WTC11 (cell line): ENCODE measurements around the gene TLX1. TPM values are rescaled to one million over a fixed set of nuclear protein-coding genes. Genes with fewer than 3 reads are reported as not detected.

Experiments
- ATAC-seq: fragments of 200-7000 bp; cut with Tn5 transposase; 2 replicates; pipeline ENCODE4 v1.10.0; 2021; ENCODE audit warnings: mild to moderate bottlenecking, moderate library complexity
- CTCF ChIA-PET: fragments of 300-600 bp; sonication (Branson Sonifier 250); formaldehyde crosslinking; loops from one replicate; lab custom pipeline; 2021; ENCODE audit warnings: antibody characterized with exemption; lab: Charles Lee
- POLR2A ChIA-PET: fragments of 350-600 bp; sonication (Branson Sonifier 250); formaldehyde crosslinking; loops from one replicate; lab custom pipeline; 2021; ENCODE audit warnings: antibody characterized with exemption; lab: Charles Lee
- DNase-seq: peaks from one replicate; pipeline ENCODE4 v3.0.0; 2021; ENCODE audit warnings: low spot score
- H3K27ac Mint-ChIP-seq: 2 replicates; pipeline ENCODE4 v1.8.0; 2021; ENCODE audit warnings: mixed read lengths
- H3K27me3 Mint-ChIP-seq: 2 replicates; pipeline ENCODE4 v1.8.0; 2021; ENCODE audit warnings: low read depth, mild to moderate bottlenecking, moderate library complexity, mixed read lengths
- H3K36me3 Mint-ChIP-seq: 2 replicates; pipeline ENCODE4 v1.8.0; 2021; ENCODE audit warnings: mixed read lengths
- H3K4me1 Mint-ChIP-seq: 2 replicates; pipeline ENCODE4 v1.8.0; 2022; ENCODE audit warnings: mixed read lengths
- H3K4me3 Mint-ChIP-seq: 2 replicates; pipeline ENCODE4 v1.8.0; 2021; ENCODE audit warnings: mild to moderate bottlenecking, moderate library complexity, mixed read lengths
- H3K9me3 Mint-ChIP-seq: 2 replicates; pipeline ENCODE4 v1.8.0; 2021; ENCODE audit warnings: mixed read lengths
- AR ChIP-seq: fragments of 250-450 bp; sonication (Bioruptor Pico); IDR thresholded peaks from 2 replicates; pipeline ENCODE4 v1.9.0; 2021; ENCODE audit warnings: mild to moderate bottlenecking
- CREM ChIP-seq: sonication (generic); formaldehyde crosslinking; IDR thresholded peaks from 2 replicates; pipeline ENCODE4 v1.8.1; 2022; ENCODE audit warnings: mild to moderate bottlenecking, missing genetic modification reagents, moderate library complexity
- ELF4 ChIP-seq: sonication (generic); formaldehyde crosslinking; IDR thresholded peaks from 2 replicates; pipeline ENCODE4 v1.8.1; 2022; ENCODE audit warnings: low read depth, mild to moderate bottlenecking, moderate library complexity, missing genetic modification reagents
- NFYB ChIP-seq: sonication (generic); formaldehyde crosslinking; conservative IDR thresholded peaks from 2 replicates; pipeline ENCODE4 v1.8.0; 2022; ENCODE audit warnings: low read depth, missing genetic modification reagents
- PRDM15 ChIP-seq: sonication (generic); formaldehyde crosslinking; IDR thresholded peaks from 2 replicates; pipeline ENCODE4 v1.8.0; 2022; ENCODE audit warnings: missing genetic modification reagents
- RORB ChIP-seq: fragments of 250-450 bp; sonication (Bioruptor Pico); IDR thresholded peaks from 2 replicates; pipeline ENCODE4 v1.9.0; 2021; ENCODE audit warnings: mild to moderate bottlenecking
- TCF7 ChIP-seq: sonication (generic); formaldehyde crosslinking; IDR thresholded peaks from 2 replicates; pipeline ENCODE4 v1.8.0; 2022; ENCODE audit warnings: mild to moderate bottlenecking, low read depth, missing genetic modification reagents, moderate library complexity
- USF1 ChIP-seq: sonication (generic); formaldehyde crosslinking; IDR thresholded peaks from 2 replicates; pipeline ENCODE4 v1.8.0; 2022; ENCODE audit warnings: mild to moderate bottlenecking, missing genetic modification reagents
- ZBTB21 ChIP-seq: sonication (generic); formaldehyde crosslinking; IDR thresholded peaks from 2 replicates; pipeline ENCODE4 v1.8.1; 2023; ENCODE audit warnings: mild to moderate bottlenecking, missing genetic modification reagents, borderline replicate concordance
- total RNA-seq: library from RNA; stranded (reverse); gene quantifications from 3 replicates; pipeline ENCODE4 v1.2.3, GENCODE V29; 2021
- TF ChIP-seq, protein P1 (sequence below): fragments of 250-450 bp; sonication (Bioruptor Pico); IDR thresholded peaks from 2 replicates; pipeline ENCODE4 v2.1.2; 2022; ENCODE audit warnings: mild to moderate bottlenecking, moderate library complexity
- TF ChIP-seq, protein P2 (sequence below): fragments of 250-450 bp; sonication (Bioruptor Pico); IDR thresholded peaks from 2 replicates; pipeline ENCODE4 v1.9.0; 2021; ENCODE audit warnings: mild to moderate bottlenecking, borderline replicate concordance

TLX1 gene
- total RNA-seq, 1 experiment from 2014 or later: 4.6 TPM

DNA sequence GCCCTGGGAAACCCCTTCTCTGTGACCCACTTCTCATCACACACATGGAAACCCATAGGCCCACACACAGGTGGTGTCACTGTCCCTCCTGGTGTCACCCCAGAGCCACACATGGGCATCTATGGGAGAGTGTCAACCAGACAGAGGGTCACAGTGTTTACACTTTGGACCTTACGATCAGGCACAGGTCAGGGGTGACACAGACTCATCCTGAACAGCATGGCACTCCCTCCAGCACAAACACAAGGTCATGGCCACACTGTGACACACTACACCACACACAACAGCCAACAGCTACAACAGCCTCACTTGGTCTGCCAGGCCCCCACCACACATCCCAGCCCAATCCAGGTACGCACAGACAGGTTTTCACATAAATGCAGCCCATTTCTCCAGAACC, 6.2 kb downstream of the TLX1 start:
- Mint-ChIP-seq H3K36me3 (no peaks in the 10 kb centered on the region), H3K9me3 (no peaks in the 10 kb centered on the region), H3K27me3 (peaks cover 100% of the 10 kb centered on the region), H3K4me3 (no peak overlapping the region), H3K27ac (no peak overlapping the region), H3K4me1 (peaks cover 48% of the 10 kb centered on the region)
- no peak for ATAC-seq
- POLR2A ChIA-PET: interaction anchor here (0.6 kb wide), 1 partner anchor 156 kb away, joined by 3 read pairs; no protein-coding TSS in a partner anchor
- DNase-seq: no peak
- CTCF ChIA-PET: interaction anchor here (0.8 to 17.0 kb wide), 4 partner anchors 42 to 86 kb away, joined by 3 to 219 read pairs (median 92); no protein-coding TSS in a partner anchor
- TF ChIP-seq PRDM15 (CRISPR knock-in tag) (no peak), RORB (no peak), NFYB (CRISPR knock-in tag) (no peak), USF1 (CRISPR knock-in tag) (no peak), CREM (no peak), AR (CRISPR knock-in tag) (no peak), ELF4 (CRISPR knock-in tag) (no peak), ZBTB21 (CRISPR knock-in tag) (no peak), TCF7 (CRISPR knock-in tag) (no peak)
- TF ChIP-seq, protein P1, sequence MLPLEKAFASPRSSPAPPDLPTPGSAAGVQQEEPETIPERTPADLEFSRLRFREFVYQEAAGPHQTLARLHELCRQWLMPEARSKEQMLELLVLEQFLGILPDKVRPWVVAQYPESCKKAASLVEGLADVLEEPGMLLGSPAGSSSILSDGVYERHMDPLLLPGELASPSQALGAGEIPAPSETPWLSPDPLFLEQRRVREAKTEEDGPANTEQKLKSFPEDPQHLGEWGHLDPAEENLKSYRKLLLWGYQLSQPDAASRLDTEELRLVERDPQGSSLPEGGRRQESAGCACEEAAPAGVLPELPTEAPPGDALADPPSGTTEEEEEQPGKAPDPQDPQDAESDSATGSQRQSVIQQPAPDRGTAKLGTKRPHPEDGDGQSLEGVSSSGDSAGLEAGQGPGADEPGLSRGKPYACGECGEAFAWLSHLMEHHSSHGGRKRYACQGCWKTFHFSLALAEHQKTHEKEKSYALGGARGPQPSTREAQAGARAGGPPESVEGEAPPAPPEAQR (CRISPR knock-in tag): no peak
- TF ChIP-seq, protein P2, sequence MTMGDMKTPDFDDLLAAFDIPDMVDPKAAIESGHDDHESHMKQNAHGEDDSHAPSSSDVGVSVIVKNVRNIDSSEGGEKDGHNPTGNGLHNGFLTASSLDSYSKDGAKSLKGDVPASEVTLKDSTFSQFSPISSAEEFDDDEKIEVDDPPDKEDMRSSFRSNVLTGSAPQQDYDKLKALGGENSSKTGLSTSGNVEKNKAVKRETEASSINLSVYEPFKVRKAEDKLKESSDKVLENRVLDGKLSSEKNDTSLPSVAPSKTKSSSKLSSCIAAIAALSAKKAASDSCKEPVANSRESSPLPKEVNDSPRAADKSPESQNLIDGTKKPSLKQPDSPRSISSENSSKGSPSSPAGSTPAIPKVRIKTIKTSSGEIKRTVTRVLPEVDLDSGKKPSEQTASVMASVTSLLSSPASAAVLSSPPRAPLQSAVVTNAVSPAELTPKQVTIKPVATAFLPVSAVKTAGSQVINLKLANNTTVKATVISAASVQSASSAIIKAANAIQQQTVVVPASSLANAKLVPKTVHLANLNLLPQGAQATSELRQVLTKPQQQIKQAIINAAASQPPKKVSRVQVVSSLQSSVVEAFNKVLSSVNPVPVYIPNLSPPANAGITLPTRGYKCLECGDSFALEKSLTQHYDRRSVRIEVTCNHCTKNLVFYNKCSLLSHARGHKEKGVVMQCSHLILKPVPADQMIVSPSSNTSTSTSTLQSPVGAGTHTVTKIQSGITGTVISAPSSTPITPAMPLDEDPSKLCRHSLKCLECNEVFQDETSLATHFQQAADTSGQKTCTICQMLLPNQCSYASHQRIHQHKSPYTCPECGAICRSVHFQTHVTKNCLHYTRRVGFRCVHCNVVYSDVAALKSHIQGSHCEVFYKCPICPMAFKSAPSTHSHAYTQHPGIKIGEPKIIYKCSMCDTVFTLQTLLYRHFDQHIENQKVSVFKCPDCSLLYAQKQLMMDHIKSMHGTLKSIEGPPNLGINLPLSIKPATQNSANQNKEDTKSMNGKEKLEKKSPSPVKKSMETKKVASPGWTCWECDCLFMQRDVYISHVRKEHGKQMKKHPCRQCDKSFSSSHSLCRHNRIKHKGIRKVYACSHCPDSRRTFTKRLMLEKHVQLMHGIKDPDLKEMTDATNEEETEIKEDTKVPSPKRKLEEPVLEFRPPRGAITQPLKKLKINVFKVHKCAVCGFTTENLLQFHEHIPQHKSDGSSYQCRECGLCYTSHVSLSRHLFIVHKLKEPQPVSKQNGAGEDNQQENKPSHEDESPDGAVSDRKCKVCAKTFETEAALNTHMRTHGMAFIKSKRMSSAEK (CRISPR knock-in tag): no peak
